Daoy (cell line): ENCODE data around the gene PARL. TPM values are rescaled to one million over a fixed set of nuclear protein-coding genes. Genes with fewer than 3 reads are reported as not detected.
"Not testable (repeated sequence)": the region's sequence is repeated elsewhere in the genome, so short reads cannot be mapped to it uniquely, and the experiment has no call there.

Experiments
- DNase-seq: peaks from one replicate; pipeline ENCODE4 v3.0.0-alpha.2; 2015; ENCODE audit warnings: low read depth
- total RNA-seq: library from RNA; depleted of rRNA; stranded (reverse); fragments of >200 nt; shearing (Covaris generic); gene quantifications from 2 replicates; pipeline ENCODE4 v1.2.3, GENCODE V29; 2014; rRNA removed

Gene PARL
- total RNA-seq, 1 experiment from 2014 or later = 88.0 TPM

DNA sequence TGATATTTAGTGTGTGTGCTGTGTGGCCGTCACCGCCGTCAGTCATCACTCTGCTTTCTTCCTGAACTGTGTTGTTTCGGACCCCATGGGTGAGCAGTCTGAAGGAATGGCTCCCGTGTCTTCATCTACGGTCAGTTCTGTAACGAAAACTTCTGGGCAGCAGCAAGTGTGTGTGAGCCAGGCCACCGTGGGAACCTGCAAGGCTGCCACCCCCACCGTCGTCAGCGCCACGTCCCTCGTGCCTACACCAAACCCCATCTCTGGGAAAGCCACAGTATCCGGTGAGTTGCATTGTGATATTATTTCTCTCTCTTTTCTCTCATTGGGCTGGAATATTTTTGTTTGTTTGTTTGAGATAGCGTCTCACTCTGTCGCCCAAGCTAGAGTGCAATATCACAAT, 94.0 kb downstream of the PARL start:
- no peak for DNase-seq

DNA sequence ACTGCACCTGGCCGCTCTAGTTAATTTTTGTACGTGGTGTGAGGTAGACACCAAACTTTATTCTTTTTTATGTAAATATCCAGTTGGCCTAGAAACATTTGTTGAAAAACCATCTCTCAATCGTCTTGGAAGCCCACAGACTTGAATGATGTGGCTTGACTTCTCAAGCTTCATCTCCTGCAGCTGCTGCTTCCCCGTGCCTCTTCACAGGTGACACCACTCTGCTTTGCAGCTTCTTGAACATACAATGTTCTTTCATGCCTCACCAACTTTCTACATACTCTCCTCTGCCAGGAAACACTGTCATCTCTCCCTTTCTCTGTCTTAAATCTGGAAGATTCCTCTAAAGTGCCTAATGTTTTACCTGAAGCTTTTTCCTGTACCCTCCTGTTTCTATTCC, 94.9 kb downstream of the PARL start:
- no peak for DNase-seq

DNA sequence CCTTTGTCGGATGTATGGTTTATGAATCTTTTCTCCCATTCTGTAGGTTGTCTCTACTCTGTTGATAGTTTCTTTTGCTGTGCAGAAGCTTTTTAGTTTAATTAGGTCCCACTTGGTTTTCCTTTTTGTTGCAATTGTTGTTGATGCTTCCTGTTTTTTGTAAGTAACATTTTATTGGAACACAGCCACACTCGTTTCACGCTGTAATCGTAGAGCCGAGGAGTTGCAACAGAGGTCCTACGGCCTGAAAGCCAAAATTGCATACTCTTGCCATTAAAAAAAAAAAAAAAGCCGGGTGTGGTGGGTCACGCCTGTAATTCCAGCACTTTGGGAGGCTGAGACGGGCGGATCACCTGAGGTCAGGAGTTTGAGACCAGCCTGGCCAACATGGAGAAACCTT, 100.2 kb downstream of the PARL start:
- DNase-seq = not testable (repeated sequence)

DNA sequence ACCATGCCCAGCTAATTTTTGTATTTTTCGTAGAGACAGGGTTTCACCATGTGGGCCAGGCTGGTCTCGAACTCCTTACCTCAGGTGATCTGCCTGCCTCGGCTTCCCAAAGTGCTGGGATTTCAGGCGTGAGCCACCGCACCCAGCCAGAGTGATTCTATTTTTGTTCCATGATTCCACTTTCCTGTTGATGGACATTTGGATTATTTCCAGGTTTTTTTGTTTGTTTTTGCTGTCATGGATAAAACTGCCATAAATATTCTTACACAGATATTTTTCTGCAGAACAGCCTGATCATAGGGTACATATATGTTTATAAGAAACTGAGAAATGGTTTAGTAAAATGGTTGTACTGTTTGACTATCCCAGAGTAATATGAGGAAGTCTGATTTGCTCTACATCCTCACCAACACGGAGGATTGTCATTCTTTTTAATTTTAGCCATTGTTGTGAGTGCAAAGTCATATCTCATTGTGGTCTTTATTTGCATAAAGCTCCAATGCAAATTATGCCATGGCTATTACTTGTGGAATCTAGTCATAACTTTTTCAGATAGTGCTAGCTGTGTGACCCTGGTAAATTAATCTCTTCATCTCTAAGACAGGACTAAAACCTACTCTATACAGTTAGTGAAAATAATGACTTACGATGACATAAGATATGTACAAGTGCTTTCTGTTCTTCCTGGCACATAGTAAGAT, 102.0 kb downstream of the PARL start:
- DNase-seq = no peak

DNA sequence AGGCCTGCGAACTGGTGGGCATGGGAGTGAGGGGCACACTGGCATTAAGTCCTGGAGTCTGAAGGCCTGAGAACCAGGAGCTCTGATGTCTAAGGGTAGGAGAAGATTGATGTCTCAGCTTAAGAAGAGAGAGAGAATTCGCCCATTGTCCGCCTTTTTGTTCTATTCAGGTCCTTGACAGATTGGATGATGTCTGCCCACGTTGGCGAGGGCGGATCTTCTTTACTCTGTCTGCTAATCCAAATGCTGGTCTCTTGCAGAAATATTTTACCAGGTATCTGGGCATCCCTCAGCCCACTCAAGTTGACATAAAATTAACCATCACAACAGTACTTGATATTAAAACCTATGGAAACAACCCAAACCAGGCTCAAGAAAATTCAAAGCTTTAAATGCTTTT, 103.4 kb downstream of the PARL start:
- no peak for DNase-seq

DNA sequence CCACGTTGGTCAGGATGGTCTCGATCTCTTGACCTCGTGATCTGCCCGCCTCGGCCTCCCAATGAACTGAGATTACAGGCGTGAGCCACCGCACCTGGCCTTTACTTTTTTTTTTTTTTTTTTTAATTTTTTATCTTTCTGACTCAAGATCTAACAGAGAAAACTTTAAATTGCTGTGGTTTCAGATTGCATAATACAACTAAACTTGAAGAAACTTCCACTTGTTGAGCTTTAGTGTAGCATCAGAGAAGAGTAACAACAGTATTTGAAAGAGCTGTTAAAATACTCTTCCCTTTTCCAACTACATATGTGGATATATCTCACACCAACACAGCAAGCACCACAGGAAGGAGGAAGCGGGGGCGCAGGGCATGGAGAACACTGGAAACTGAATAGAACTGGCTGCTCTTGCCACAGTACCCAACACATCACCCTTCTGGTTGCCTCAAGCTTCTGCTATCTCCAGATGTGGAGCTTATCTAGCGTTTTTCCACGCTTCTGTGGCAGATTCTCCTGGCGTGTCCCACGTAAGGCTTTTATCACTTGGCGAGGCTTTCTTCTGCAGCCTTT, 104.7 kb downstream of the PARL start:
- DNase-seq = no peak

Other genes with a start within 250 kb of the PARL start
- gene KLHL24, start 249.3 kb downstream of the PARL start, total RNA-seq = 9.3 and 12.5 TPM in 2 replicates
- 21.6 and 21.8 TPM in 2 replicates for gene YEATS2, start 187.1 kb downstream of the PARL start, total RNA-seq
- gene MAP6D1, start 59.3 kb downstream of the PARL start, total RNA-seq = 1.7 and 6.8 TPM in 2 replicates
- gene ABCC5, start 133.0 kb upstream of the PARL start, total RNA-seq = 10.0 and 28.5 TPM in 2 replicates
- gene HTR3D, start 146.9 kb upstream of the PARL start, total RNA-seq = not detected in 2 replicates
- gene HTR3C, start 168.2 kb upstream of the PARL start, total RNA-seq = not detected in 2 replicates
- not detected in 2 replicates for gene HTR3E, start 212.2 kb upstream of the PARL start, total RNA-seq